ENCODE results near the gene CCDC197.

Gene CCDC197

GRCh38 chr14:94052199-94052598 is 55.1 kb downstream of the CCDC197 start:
- H3K36me3 ChIP-seq (ENCODE audit: control insufficient read depth in 2 of 2, insufficient read depth in 1 of 2, low read length in 2 of 2) = peaks cover 48 to 96% of the 10 kb centered on the region in 2 experiments
- H3K9me3 ChIP-seq (ENCODE audit: control insufficient read depth, insufficient read depth, low read depth, low read length) = no peaks in the 10 kb centered on the region
- CTCF ChIA-PET = interaction anchor here (0.6 to 5.2 kb wide), 6 partner anchors 11 to 602 kb away, joined by 3 to 33 read pairs (median 6); no protein-coding TSS in a partner anchor
- H3K4me3 ChIP-seq (ENCODE audit: low read depth, low read length) = no peak overlapping the region
- peaks cover 4% of the 10 kb centered on the region; the same call in 1 of the 2 replicates for H3K4me1 ChIP-seq (ENCODE audit: control insufficient read depth, insufficient read depth, low read length)
- POLR2A ChIA-PET = no interaction called here
- TF ChIP-seq ZNF155 (tag by site-specific recombination; IDR thresholded peaks at IDR 0.05) (no peak), ZNF146 (tag by site-specific recombination; IDR thresholded peaks at IDR 0.05) (no peak), FEZF1 (tag by site-specific recombination; IDR thresholded peaks at IDR 0.05) (no peak), ZNF324 (tag by site-specific recombination; IDR thresholded peaks at IDR 0.05) (no peak), OSR2 (tag by site-specific recombination; IDR thresholded peaks at IDR 0.05) (no peak), ZNF549 (tag by site-specific recombination; IDR thresholded peaks at IDR 0.05) (no peak), ZIC2 (tag by site-specific recombination; IDR thresholded peaks at IDR 0.05) (no peak), ZBTB10 (tag by site-specific recombination; IDR thresholded peaks at IDR 0.05) (no peak), GLI2 (tag by site-specific recombination; IDR thresholded peaks at IDR 0.05; ENCODE audit: borderline replicate concordance, low read depth) (no peak), ZNF121 (tag by site-specific recombination; IDR thresholded peaks at IDR 0.05) (no peak), MYNN (tag by site-specific recombination; IDR thresholded peaks at IDR 0.05; ENCODE audit: borderline replicate concordance) (no peak), IKZF3 (tag by site-specific recombination; IDR thresholded peaks at IDR 0.05) (no peak)
- no peak overlapping the region for H3K27ac ChIP-seq (ENCODE audit: extremely low read depth, low read depth, low read length)

GRCh38 chr14:94052662-94053061 is 55.6 kb downstream of the CCDC197 start:
- no peaks in the 10 kb centered on the region for H3K9me3 ChIP-seq (ENCODE audit: control insufficient read depth, insufficient read depth, low read depth, low read length)
- ChIA-PET POLR2A (no interaction called here), CTCF (interaction anchor here (1.2 to 5.2 kb wide), 5 partner anchors 13 to 129 kb away, joined by 3 to 33 read pairs (median 6); no protein-coding TSS in a partner anchor)
- peaks cover 50 to 96% of the 10 kb centered on the region in 2 experiments for H3K36me3 ChIP-seq (ENCODE audit: control insufficient read depth in 2 of 2, insufficient read depth in 1 of 2, low read length in 2 of 2)
- no peak overlapping the region for H3K27ac ChIP-seq (ENCODE audit: extremely low read depth, low read depth, low read length)
- peaks cover 4% of the 10 kb centered on the region; the same call in 1 of the 2 replicates for H3K4me1 ChIP-seq (ENCODE audit: control insufficient read depth, insufficient read depth, low read length)
- no peak overlapping the region for H3K4me3 ChIP-seq (ENCODE audit: low read depth, low read length)
- TF ChIP-seq ZBTB11 (tag by site-specific recombination; conservative IDR thresholded peaks at IDR 0.05; ENCODE audit: low read depth) = no peak
- TF ChIP-seq PRDM10 (tag by site-specific recombination; IDR thresholded peaks at IDR 0.05) = no peak
- no peak for TF ChIP-seq ZBTB21 (tag by site-specific recombination; IDR thresholded peaks at IDR 0.05)
- no peak for TF ChIP-seq ZNF423 (tag by site-specific recombination; IDR thresholded peaks at IDR 0.05)
- no peak for TF ChIP-seq KLF10 (tag by site-specific recombination; IDR thresholded peaks at IDR 0.05)
- no peak for TF ChIP-seq ZNF530 (tag by site-specific recombination; IDR thresholded peaks at IDR 0.05; ENCODE audit: low read depth)
- no peak for TF ChIP-seq KLF16 (tag by site-specific recombination; IDR thresholded peaks at IDR 0.05)
- TF ChIP-seq ZIC2 (tag by site-specific recombination; IDR thresholded peaks at IDR 0.05) = no peak
- no peak for TF ChIP-seq ZNF654 (tag by site-specific recombination; IDR thresholded peaks at IDR 0.05; ENCODE audit: low read depth)
- TF ChIP-seq ZNF433 (tag by site-specific recombination; IDR thresholded peaks at IDR 0.05; ENCODE audit: low read depth) = no peak
- no peak for TF ChIP-seq ZNF549 (tag by site-specific recombination; IDR thresholded peaks at IDR 0.05)
- TF ChIP-seq ZNF114 (tag by site-specific recombination; IDR thresholded peaks at IDR 0.05) = no peak
- no peak for TF ChIP-seq ZNF670 (tag by site-specific recombination; IDR thresholded peaks at IDR 0.05; ENCODE audit: low read depth)
- no peak for TF ChIP-seq SALL2 (tag by site-specific recombination; IDR thresholded peaks at IDR 0.05; ENCODE audit: borderline replicate concordance)
